ENCODE results near the gene SYNC.

Gene SYNC

DNA sequence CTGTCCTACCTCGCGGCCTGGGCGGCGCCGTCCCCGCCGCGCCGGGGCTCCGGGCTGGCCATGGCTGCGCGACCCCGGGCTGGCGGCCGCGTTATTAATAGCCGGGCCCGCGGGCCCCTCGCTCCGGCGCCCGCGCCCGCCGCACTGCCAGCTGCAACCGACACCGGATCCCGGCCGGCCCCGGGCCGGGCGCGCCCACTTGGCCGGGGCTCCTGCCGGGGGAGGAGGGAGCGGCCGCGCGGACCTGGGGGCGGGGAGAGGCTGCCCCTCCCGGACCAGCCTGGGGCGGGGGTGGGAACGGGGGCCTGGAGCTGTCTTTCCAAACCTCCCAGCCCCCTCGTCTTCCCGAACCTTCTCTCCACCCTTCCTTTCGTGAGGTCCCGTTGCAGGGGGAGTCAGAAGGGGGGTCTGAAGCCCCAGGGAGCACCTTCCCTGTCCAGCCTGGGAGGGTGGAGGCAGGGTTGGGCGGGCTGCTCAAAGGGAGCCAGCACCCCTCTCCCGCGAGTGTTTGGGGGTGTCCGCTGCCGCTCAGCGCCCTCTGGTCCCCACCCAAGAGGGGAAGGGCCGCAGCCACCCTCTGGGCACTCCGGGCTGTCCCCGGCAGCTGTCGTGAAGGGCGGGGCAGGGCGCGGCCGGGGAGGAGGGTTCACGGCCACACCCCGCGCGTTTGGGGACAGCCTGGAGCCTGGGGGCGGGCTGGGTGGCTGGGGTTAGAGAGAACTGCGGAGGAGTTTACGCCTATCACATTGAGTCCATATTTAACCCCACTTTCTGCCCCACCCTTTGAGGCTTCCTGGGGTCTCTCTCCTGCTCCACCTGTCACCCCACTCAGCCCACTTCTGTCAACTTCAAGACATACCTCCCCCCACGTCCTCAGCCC lies at the start of gene SYNC:
TSS of gene SYNC (minus strand) at position 172 of the 880 bp plus-strand sequence. CDS start at position 62, 110 bp downstream.
- DNase-seq (ENCODE audit: low spot score), result no peak

DNA sequence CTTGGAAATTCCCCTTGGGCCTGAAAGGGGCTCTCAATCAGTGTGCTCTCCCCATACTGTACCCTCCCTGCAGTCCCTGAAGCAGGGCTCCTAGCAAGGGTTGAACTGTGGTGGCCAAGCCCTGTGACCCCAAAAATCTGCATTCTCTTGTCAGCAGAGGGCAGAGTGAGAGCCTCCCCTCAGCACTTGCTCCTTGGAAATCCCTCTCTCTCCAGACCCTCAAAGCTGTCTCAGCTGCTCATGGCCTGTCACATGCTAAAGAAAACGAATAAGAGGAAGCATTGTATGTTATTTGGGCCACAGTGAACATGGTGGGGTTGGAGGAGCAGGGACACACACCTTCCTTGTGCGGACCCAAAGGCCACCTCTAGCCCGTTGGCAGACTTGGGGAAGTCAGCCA lies 47.2 kb upstream of the SYNC start:
- DNase-seq (ENCODE audit: low spot score), result no peak

DNA sequence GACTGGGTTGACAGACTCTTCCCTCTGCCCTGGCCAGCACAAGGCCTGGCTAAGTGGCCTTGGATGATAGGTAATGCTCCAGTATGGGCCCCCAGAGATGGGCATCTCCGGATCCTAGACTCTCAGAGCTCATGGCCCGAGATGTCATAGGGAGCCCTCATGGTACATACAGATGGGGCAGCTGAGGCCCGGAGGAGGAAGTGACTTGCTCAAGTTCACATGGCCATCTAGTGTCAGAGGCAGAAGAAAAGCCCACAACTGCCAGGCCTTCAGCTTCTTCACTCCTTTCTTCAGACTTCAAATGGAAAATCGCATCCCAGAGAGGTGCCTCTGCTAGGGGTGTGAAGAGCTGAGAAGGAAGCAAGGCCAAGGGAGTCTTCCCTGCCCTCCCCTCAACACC lies 46.8 kb upstream of the SYNC start:
- no peak for DNase-seq (ENCODE audit: low spot score)

DNA sequence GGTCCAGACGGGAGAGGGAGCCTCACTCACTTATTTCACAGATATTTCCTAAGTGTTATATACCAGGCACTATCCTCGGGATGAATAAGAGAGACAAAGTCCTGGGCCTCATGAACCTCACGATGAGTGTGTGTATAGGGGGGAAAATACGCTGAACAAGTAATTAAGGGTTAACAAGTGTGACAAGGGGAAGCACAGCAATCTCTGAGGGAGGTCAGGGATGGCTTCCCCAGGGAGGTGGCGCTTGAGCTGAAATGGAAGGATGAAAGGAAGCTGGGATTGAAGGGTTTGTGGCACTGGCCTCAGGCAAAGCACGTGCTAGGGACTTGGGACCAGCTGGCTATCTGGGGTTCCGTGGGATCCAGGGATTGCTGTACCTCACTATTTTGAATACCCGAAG lies 46.4 kb upstream of the SYNC start:
- DNase-seq (ENCODE audit: low spot score), result no peak

DNA sequence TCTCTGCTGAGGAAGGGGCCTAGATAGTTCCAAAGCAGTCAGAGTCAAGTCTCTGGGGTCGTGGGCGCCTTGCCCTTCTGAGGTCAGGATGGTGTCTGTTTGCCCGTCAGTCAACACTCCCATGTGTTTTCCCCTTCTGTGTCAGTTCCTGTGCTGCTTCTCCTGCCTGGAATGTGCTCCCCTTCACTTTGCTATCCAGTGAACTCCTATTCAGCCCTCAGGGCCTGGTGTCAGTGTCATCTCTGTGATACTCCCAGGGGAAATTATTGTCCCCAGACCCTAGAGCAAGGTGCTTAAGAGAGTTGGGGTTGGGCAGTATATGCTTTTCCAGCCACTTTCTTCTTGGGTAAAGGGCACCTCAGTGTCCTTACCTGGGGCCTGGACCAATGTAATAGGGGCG lies 45.8 kb upstream of the SYNC start:
- no peak for DNase-seq (ENCODE audit: low spot score)

DNA sequence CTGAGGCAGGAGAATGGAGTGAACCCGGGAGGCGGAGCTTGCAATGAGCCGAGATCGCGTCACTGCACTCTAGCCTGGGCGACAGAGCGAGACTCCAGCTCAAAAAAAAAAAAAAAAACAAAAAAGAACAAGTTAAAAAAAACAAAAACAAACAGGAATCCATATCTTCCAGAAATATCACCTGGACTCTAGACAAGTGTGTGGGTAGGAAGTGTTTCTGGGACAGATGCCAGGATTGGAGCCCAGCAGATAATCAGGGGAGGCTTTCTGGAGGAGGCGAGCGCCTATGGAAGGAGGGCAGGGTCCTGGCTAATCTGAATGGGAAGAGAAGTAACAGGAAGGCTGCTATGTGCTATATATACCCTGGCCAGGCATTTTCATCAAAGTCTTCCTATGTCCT lies 43.6 kb upstream of the SYNC start:
- DNase-seq (ENCODE audit: low spot score), result no peak

DNA sequence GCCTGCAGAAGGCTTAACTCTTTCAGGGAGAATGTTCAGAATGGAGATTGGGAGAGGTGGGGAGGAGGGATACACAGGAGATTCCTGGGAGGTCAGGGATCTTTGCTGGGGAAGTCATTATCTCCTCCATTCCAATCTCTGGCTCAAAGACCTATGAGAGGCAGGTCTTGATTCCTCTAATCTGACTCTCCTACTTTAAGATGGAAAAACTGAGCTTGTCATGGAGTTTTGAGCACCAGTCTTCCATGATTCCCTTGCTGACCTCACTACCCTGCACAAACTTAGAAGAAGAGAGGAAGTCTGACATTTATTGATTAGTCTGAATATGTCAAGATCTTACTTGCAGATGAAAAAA lies 41.5 kb upstream of the SYNC start:
- no peak for DNase-seq (ENCODE audit: low spot score)

DNA sequence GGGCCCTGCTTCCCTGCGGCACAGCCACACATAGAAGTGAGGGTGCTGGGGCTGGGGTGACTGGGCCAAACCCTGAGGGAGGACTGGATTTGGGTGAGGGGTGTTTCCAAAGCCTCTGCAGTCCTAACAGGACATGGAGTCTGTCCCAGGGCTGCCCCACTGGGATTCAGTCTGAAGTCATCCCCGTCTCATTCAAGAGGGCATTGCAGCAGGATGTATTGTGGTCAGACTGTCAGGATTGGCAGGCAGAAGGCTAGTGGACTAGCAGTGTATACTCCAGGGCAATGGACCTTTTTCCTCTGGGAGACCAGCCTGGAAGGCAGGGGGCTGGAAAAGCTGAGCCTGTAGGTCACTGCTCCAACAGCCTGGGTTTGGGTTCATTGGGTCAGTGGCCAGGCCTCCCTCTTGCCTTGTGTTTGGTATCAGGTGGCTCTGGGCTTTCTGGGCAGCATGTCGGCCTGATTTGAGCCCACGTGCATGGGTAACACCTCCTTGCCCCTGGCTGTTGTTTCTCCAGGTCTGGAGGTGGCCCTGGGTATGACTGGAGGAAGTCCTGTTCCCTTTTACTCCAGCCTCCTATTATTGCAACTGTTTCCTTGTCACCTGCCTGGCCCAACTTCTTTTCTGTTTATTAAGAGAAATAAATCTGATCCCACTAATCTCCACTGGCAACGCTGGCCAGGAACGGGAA lies 41.0 kb upstream of the SYNC start:
- no peak for DNase-seq (ENCODE audit: low spot score)

DNA sequence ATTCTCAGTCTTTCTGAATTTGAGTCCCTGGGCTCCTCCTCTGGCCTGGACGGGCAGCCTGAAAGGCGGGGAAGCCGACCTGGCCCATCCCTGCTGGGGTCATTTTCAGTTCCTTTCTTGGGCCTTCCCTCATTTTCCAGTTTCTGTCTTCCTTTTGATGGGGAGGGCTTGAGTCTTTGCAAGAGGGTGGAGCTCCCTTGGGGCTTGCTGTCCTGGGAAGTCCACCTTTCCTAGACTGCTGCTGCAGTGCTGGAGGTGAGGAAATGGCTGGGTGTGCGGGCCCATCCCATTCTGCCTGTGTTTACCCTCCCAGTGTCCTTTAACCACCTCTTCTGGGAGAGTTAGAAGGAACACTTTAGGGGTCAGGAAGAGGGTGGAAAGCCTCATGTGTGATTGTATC lies 40.4 kb upstream of the SYNC start:
- DNase-seq (ENCODE audit: low spot score), result no peak

DNA sequence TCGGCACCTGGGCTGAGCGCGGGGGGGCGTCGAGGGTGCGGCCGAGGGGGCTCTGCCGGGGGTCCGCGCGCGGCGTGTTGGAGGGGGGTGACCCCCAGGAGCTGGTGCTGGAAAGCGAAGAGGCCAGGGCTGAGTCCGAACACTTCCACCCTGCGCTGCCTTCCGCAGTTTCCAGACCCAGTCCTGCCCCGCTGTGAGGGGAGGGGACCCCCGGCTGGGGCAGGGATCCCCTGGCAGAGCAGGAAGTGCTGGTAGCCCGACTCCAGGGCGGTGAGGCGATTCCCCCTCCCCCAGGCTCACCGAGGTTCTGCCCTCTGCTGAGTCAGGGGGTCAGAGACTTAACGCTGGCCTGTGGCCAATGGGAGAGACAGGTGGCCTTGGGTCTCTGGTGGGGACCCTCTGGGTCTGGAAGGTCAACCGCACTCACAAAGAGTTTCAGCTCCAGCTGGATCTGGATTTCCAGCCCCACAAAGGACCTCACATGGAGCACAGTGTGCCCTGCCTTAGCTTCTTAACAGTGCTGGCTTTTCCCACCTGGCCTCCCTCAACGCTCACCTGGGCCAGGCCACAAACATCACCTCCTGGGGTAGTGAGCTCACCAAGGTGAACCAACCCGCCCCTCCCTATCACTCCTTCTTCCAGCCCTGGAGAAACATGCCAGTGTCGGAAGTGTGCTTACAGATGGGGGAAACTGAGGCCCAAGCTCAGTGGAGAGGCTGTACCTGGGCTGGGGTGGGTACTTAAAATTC lies 39.8 kb upstream of the SYNC start:
- DNase-seq (ENCODE audit: low spot score), result no peak

DNA sequence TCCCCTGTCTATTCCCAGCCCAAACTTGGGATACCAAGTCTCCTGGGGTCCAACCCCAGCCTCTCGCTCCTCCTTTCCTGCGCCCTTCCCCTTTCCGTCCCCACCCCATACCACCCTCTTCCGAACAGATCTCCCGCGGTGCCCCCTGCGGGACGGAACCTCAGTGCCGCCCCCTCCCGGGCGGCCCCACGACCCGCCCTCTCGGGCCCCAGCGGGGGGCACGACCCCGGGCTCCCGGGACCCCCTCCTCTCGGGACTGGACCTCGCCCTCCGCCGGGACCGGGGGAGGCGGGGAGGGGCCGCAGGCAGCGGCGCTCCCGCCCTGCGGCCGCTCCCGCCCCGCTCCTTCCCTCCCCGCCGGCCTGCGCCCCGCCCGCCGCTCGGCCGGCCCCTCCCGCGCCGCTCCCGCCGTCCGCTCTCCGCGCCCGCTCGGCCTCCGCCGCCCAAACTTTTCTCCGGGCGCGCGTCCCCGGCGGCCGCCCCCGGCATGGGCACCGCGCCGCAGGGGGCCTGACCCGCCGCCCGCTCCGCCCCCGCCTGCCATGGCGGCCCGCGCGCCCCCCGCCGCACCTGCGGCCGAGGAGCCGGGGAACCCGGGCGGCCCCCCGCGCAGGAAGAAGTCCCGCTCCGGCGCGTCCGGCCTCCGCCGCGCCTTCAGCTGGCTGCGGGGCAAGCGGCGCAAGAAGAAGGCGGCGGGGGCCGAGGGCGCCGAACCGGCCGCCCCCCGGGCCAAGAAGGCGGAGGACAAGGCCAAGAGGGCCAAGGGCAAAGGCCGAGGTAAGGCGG lies 39.0 kb upstream of the SYNC start:
- no peak for DNase-seq (ENCODE audit: low spot score)

DNA sequence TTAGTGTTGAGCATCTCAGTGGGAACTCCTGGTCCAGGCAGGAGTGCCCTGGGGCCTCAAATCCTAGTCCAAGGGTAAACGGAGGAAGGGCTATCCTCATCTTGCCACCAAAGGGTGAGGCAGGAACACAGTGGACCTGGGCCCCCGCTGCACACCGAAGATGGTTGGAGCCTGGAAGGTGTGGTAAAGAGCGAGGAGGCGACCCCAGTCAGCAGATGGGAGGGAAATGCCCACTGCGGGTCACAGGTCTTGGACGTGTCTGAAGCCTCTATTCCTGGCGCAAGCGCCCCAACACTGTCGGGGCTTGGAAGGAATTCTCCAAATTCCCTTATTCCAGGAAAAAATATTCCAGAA lies 38.5 kb upstream of the SYNC start:
- no peak for DNase-seq (ENCODE audit: low spot score)

DNA sequence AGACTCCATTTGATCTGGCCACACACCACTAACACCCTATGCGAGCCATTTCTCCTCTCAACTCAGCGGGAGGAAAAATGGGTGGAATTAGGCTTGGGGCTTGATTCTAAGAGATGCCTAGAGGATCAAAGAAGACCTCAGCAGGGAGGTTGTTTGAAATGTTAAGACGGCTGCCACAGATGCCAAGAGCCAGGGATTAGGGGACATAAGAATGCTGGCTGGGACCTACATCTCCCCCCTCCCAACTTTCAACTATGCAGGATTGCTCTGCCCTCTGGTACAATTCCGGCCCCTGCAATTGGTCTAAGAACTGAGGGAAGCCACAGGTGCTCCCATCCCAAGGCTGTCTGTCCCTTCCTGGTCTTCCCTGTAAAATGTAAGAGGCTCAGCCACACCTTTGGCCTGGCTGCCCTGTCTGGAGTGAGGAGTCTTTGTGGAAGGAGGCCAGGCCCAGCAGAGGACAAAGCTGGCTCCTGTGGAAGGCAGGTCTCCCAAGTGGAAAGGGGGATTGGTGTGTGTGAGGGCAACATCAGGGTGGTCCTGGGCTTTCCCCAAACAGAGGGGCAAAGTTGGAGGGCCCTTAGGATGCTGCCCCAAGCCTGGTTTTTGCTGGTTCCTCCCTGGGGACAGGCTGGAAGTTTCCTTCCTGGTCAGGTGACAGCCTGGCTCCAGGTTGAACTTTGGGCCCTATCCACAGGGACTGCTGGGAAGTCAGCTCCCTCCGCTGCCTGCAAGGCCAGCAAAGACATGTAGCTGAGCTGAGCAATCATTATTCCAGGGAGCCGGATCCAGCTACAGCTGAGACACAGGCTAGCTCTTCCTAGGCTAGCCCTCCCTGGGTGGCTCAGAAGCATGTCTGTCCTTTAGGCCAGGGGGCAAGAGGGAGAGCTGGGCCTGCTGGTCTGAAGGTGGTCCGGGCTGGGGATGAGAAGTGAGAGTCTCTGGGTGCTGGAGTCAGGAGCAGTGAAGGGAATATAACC lies 34.5 kb upstream of the SYNC start:
- DNase-seq (ENCODE audit: low spot score), result no peak

DNA sequence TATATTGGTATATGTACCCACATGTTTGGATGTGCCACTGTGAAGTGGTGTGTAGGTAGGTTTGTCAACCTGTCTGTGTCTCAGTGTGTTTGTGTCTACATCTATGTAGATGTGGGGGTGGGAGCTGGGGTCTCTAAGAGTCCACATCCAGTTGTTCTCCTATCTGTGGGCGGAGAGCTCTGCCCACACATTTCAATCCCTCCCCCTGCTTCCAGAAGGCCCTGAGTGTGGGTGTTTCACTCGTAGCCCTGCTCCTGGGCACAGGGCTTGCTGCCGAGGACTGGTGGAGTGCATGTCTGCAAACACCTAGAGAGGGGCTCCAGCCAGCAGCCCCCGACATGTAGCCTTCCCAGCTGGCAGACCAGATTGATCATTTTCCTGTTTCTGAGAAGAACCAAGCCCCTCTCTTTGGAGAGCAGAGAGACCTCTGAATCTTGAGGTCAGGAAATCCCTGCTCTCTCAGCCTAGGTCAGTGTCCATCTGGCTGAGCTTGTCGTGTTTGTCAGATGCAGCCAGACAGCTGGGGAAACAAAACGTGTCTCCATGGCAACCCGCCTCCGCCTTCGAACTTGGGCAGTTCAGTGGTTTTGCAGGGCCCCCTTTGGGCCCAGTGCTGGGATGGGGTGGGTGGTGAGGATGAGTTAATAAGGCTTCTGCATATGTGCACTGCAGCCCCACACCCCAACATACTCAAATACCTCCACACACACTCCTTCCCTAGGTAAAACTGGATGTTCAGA lies 31.2 kb upstream of the SYNC start:
- DNase-seq (ENCODE audit: low spot score), result no peak

DNA sequence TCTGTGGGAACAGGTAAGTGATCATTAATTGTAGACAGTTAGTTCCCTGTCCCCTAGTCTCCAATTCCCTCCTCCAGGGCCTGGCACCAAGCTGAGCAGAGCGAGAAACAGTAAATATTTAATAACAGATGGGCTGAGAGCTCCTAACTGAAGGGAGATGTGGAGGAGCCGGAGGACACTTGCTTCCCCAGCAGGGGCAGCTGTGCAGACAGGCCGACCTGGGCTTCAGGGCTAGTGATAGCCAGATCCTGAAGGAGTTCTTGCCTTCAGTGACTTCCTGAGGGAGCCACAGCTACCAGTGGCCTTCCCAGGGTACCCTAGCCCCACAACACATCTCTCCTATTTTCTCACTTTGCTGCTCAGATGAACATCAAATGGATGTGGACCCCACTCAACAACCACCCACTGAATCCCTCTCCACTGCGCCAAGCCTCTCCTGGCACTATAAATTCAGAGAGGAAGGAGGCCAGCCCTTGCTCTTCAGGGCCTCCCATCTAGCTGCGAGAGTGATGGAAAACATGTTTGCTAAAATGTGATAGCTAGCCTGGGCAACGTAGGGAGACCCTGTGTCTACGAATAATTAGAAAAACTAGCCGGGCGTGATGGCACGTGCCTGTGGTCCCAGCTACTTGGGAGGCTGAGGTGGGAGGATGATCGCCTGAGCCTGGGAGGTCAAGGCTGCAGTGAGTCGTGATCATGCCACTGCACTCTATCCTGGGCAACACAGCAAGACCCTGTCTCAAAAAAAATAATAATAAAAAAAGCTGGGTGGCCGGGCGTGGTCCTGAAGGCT lies 26.9 kb upstream of the SYNC start:
- DNase-seq (ENCODE audit: low spot score), result no peak

DNA sequence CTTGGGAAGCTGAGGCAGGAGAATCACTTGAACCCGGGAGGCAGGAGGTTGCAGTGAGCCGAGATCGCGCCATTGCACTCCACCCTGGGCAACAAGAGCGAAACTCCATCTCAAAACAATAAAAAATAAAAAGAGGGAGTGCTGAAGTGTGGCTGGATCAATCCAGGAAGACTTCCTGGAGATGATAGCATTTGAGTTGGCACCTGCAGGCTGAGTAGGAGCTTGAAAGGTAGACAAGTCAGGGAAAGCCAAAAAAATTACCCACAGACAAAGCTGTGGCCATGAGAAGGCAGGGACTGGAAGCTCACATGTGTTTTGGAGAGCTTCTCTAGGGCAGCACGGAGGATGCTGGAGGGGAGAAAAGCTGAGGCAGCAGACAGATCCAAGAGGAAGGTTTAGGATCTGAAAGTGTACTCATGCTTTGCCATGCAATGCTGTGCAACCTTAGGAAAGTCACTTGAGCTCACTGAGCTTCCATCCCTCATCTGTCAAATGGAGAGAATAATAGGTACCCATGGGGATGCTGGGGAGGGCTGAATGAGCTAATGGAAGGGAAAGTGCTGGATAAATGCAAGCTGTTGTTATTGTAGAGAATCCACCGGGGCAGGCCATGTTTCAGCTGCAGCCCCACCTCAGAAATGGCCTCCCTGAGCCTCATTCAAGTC lies 26.0 kb upstream of the SYNC start:
- no peak for DNase-seq (ENCODE audit: low spot score)

DNA sequence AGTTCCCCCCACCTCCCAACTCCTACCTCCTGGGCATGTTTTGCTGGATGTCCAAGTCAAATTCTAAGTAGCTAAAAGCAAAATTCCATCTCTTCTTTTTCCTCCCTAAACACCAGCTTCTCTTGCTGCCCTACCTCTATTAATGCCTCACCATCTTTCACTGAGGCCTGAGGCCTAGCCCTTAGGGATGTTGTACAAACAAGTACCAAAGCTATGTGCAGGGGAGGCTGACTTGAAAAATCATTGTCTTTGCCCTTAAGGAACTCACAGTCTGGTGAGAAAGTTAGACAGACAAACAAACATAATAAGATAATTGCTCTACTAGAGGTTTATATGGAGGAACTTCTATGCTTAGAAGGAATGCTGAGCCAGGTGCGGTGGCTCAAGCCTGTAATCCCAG lies 25.3 kb upstream of the SYNC start:
- no peak for DNase-seq (ENCODE audit: low spot score)

DNA sequence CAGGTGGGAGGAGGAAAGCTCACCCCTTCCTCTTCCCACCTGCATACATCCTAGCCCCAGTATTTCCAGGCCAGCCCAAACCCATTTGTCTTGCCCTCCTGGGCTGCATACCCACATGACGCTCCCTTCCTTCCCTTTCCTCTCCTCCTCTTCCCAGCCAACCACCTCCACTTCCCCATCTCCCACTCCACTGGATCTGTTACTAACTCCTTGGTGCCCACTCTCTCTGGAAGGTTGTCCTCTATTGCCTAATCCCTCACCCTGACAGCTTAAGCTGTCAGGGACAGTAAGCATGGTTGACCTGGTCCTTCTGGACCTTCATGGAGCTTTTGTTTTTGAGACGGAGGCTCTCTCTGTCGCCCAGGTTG lies 23.0 kb upstream of the SYNC start:
- DNase-seq (ENCODE audit: low spot score), result no peak
